HCT116 (cell line): ENCODE measurements around the gene TBCCD1. TPM values are rescaled to one million over a fixed set of nuclear protein-coding genes. Genes with fewer than 3 reads are reported as not detected.

Experiments used
- ATAC-seq: fragments of 200-7000 bp; cut with Tn5 transposase; 2 replicates; pipeline ENCODE4 v1.9.1; 2020; ENCODE audit warnings: mild to moderate bottlenecking, moderate library complexity
- BruUV-seq: library from RNA; stranded (reverse); fragments of 400-500 nt; replicated peaks from 2 replicates; lab custom pipeline; 2021; lab: Mats Ljungman, UMichigan
- CTCF ChIA-PET: fragments of 300-600 bp; sonication (Branson Sonifier 250); formaldehyde crosslinking; loops from one replicate; lab custom pipeline; 2021; ENCODE audit warnings: antibody characterized with exemption; lab: Charles Lee
- POLR2A ChIA-PET: fragments of 300-600, 350-600 bp; sonication (Branson Sonifier 250); formaldehyde crosslinking; loops from one replicate; lab custom pipeline; 2021; ENCODE audit warnings: antibody characterized with exemption; lab: Charles Lee
- RAD21 ChIA-PET, 2 experiments: fragments of 300-600 bp; sonication (Branson Sonifier 250); formaldehyde crosslinking; loops; one replicate each; lab custom pipeline; 2023; ENCODE audit warnings: low total read pairs in 2 of 2; ENCODE audit not compliant: uncharacterized antibody in 2 of 2, unreplicated experiment in 2 of 2, low non-redundant PET in 1 of 2; lab: Charles Lee
- DNase-seq: peaks from one replicate; pipeline ENCODE4 v3.0.0-alpha.2; 2010; ENCODE audit warnings: low read depth, low spot score
- H2AFZ ChIP-seq: fragments of 200-600 bp; shearing (Covaris generic), sonication (generic); 2 replicates; pipeline ENCODE4 v1.6.1; 2017; ENCODE audit warnings: low read depth, mixed run types, mixed read lengths, antibody characterized with exemption, low read length; ENCODE audit not compliant: poor library complexity, severe bottlenecking
- H3K27ac ChIP-seq: 2 replicates; pipeline ENCODE4 v1.5.1; 2012; ENCODE audit warnings: low read depth, low read length
- H3K27me3 ChIP-seq: fragments of 200-600 bp; sonication (generic); 2 replicates; pipeline ENCODE4 v1.6.1; 2016; ENCODE audit warnings: mixed run types, low read length, mixed read lengths; ENCODE audit not compliant: insufficient read depth
- H3K36me3 ChIP-seq, 2 experiments: fragments of 200-500 bp in 1 of 2; fragments of 200-600 bp in 1 of 2; sonication (Bioruptor generic) in 1 of 2; sonication (generic) in 1 of 2; 2 replicates each; pipeline versions ENCODE4 v1.5.1 to v1.6.1; 2014 to 2016; ENCODE audit warnings: low read length in 2 of 2, inconsistent platforms in 1 of 2, mixed read lengths in 1 of 2, mixed run types in 1 of 2; ENCODE audit not compliant: insufficient read depth in 2 of 2, control insufficient read depth in 1 of 2
- H3K4me1 ChIP-seq, 2 experiments: fragments of 200-600 bp in 1 of 2; sonication (generic) in 1 of 2; 2 replicates each; pipeline versions ENCODE4 v1.5.1 to v1.6.1; 2012 to 2017; ENCODE audit warnings: low read length in 2 of 2, inconsistent platforms in 1 of 2, mild to moderate bottlenecking in 1 of 2, mixed read lengths in 1 of 2, mixed run types in 1 of 2, moderate library complexity in 1 of 2; ENCODE audit not compliant: insufficient read depth in 2 of 2, control insufficient read depth in 1 of 2
- H3K4me2 ChIP-seq: fragments of 200-600 bp; sonication (generic); 2 replicates; pipeline ENCODE4 v1.6.1; 2017; ENCODE audit warnings: mixed run types, low read length, mixed read lengths
- H3K4me3 ChIP-seq, 2 experiments: fragments of 200-600 bp in 1 of 2; sonication (generic) in 1 of 2; replicated peaks in 1 of 2; 2 replicates each; pipeline ENCODE4 v1.5.1; 2011 to 2016; ENCODE audit warnings: low read length in 2 of 2, control low read depth in 1 of 2, low read depth in 1 of 2, mild to moderate bottlenecking in 1 of 2, mixed read lengths in 1 of 2, mixed run types in 1 of 2
- H3K79me2 ChIP-seq: fragments of 200-600 bp; sonication (generic); 2 replicates; pipeline ENCODE4 v1.6.1; 2017; ENCODE audit warnings: mild to moderate bottlenecking, mixed run types, low read length, moderate library complexity, mixed read lengths; ENCODE audit not compliant: insufficient read depth
- H3K9ac ChIP-seq: fragments of 200-600 bp; sonication (generic); 2 replicates; pipeline ENCODE4 v1.6.1; 2016; ENCODE audit warnings: low read length, mixed read lengths
- H3K9me2 ChIP-seq: fragments of 200-600 bp; sonication (generic), shearing (Covaris generic); 2 replicates; pipeline ENCODE4 v1.6.1; 2017; ENCODE audit warnings: mixed run types, mild to moderate bottlenecking, moderate library complexity; ENCODE audit not compliant: insufficient read depth
- H3K9me3 ChIP-seq, 2 experiments: fragments of 200-500 bp in 1 of 2; fragments of 200-600 bp in 1 of 2; sonication (Bioruptor generic) in 1 of 2; sonication (generic) in 1 of 2; 2 replicates each; pipeline ENCODE4 v1.6.1; 2014 to 2017; ENCODE audit warnings: low read length in 2 of 2, mixed read lengths in 2 of 2, inconsistent platforms in 1 of 2, low read depth in 1 of 2, mild to moderate bottlenecking in 1 of 2, mixed run types in 1 of 2, moderate library complexity in 1 of 2; ENCODE audit not compliant: control insufficient read depth in 1 of 2, insufficient read depth in 1 of 2
- H4K20me1 ChIP-seq: fragments of 200-600 bp; sonication (generic), shearing (Covaris generic); 2 replicates; pipeline ENCODE4 v1.6.1; 2017; ENCODE audit warnings: mixed run types, mild to moderate bottlenecking, moderate library complexity; ENCODE audit not compliant: insufficient read depth
- EGR1 ChIP-seq: IDR thresholded peaks from 2 replicates; pipeline ENCODE4 v1.6.1; 2012; ENCODE audit warnings: low read depth
- ELF1 ChIP-seq: IDR thresholded peaks from 2 replicates; pipeline ENCODE4 v1.6.1; 2012; ENCODE audit warnings: low read depth, borderline replicate concordance
- EZH2 ChIP-seq: fragments of 200-600 bp; sonication (generic); IDR thresholded peaks from 2 replicates; pipeline ENCODE4 v1.6.1; 2017; ENCODE audit warnings: antibody characterized with exemption, mixed run types
- EZH2phosphoT487 ChIP-seq: fragments of 200-600 bp; IDR thresholded peaks from 2 replicates; pipeline ENCODE4 v1.6.1; 2018; ENCODE audit warnings: antibody characterized with exemption, borderline replicate concordance
- FOSL1 ChIP-seq: IDR thresholded peaks from 2 replicates; pipeline ENCODE4 v1.6.1; 2012; ENCODE audit warnings: low read depth
- JUND ChIP-seq: IDR thresholded peaks from 2 replicates; pipeline ENCODE4 v1.6.1; 2012
- POLR2AphosphoS5 ChIP-seq: IDR thresholded peaks from 2 replicates; pipeline ENCODE4 v1.6.1; 2011; ENCODE audit warnings: mild to moderate bottlenecking, low read depth, low read length, moderate library complexity
- SP1 ChIP-seq: IDR thresholded peaks from 2 replicates; pipeline ENCODE4 v1.6.1; 2012; ENCODE audit warnings: low read depth
- SRF ChIP-seq: IDR thresholded peaks from 2 replicates; pipeline ENCODE4 v1.6.1; 2012; ENCODE audit warnings: low read depth
- TCF7L2 ChIP-seq: IDR thresholded peaks from 2 replicates; pipeline ENCODE4 v1.7.0; 2011; ENCODE audit warnings: borderline replicate concordance, inconsistent platforms; ENCODE audit not compliant: insufficient read depth, insufficient read length; ENCODE audit errors: extremely low read depth
- YY1 ChIP-seq: IDR thresholded peaks from 2 replicates; pipeline ENCODE4 v1.6.1; 2011; ENCODE audit warnings: low read length, low read depth, moderate library complexity, mild to moderate bottlenecking; ENCODE audit not compliant: insufficient replicate concordance; ENCODE audit errors: extremely low read depth
- ZNF274 ChIP-seq: fragments of 200-500 bp; sonication (Bioruptor generic); IDR thresholded peaks from 2 replicates; pipeline ENCODE4 v1.6.1; 2014; ENCODE audit warnings: mild to moderate bottlenecking, low read depth, low read length, inconsistent platforms
- intact Hi-C: fragments of 100-400 bp; cut with micrococcal nuclease; formaldehyde crosslinking; loops from 2 replicates; pipeline ENCODE4 v1.10.0; 2022
- total RNA-seq: library from RNA; stranded (reverse); gene quantifications from one replicate; pipeline ENCODE4 v1.2.1, GENCODE V29; 2021; ENCODE audit not compliant: unreplicated experiment
- TF ChIP-seq, protein P1 (sequence below): IDR thresholded peaks from 2 replicates; pipeline ENCODE4 v1.6.1; 2012; ENCODE audit warnings: low read depth
- TF ChIP-seq, protein P2 (sequence below): IDR thresholded peaks from 2 replicates; pipeline ENCODE4 v1.6.1; 2012

The TBCCD1 gene
- total RNA-seq, 1 experiment from 2014 or later: 16.8 TPM

DNA sequence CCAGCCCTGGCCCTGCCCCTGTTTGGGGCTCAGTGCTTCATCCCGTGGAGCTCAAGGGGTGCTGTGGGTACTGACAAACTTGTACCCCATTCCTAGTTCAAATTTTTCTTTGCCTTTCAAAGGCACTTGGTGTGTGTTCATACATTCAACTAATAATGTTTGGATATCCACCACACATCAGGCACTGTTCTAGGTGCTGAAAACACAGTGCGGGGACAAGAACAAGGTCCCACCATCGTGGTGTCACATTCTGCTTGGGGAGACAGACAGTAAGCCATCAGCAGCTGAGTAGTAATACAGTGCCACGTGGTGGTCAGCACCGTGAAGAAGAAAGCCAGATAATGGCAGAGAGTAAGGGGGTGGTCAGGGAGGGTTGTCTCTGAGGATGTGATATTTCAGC is 55.4 kb downstream of the TBCCD1 start:
- Histone ChIP-seq H3K36me3 (no peaks in the 10 kb centered on the region), H3K4me2 (no peak overlapping the region), H3K4me1 (no peaks in the 10 kb centered on the region), H3K27ac (no peak overlapping the region), H3K4me3 (no peak overlapping the region), H3K27me3 (peaks cover 32% of the 10 kb centered on the region), H4K20me1 (no peaks in the 10 kb centered on the region), H3K9ac (no peak overlapping the region), H3K9me2 (no peaks in the 10 kb centered on the region), H3K9me3 (no peaks in the 10 kb centered on the region), H2AFZ (no peak overlapping the region)
- BruUV-seq: no TSS peak
- intact Hi-C loops: no loop called here
- ChIA-PET CTCF (no interaction called here), RAD21 (no interaction called here), POLR2A (no interaction called here)
- no peak for ATAC-seq
- DNase-seq: no peak
- TF ChIP-seq ZNF274 (no peak), SRF (no peak), EZH2phosphoT487 (no peak)
- TF ChIP-seq, protein P1, sequence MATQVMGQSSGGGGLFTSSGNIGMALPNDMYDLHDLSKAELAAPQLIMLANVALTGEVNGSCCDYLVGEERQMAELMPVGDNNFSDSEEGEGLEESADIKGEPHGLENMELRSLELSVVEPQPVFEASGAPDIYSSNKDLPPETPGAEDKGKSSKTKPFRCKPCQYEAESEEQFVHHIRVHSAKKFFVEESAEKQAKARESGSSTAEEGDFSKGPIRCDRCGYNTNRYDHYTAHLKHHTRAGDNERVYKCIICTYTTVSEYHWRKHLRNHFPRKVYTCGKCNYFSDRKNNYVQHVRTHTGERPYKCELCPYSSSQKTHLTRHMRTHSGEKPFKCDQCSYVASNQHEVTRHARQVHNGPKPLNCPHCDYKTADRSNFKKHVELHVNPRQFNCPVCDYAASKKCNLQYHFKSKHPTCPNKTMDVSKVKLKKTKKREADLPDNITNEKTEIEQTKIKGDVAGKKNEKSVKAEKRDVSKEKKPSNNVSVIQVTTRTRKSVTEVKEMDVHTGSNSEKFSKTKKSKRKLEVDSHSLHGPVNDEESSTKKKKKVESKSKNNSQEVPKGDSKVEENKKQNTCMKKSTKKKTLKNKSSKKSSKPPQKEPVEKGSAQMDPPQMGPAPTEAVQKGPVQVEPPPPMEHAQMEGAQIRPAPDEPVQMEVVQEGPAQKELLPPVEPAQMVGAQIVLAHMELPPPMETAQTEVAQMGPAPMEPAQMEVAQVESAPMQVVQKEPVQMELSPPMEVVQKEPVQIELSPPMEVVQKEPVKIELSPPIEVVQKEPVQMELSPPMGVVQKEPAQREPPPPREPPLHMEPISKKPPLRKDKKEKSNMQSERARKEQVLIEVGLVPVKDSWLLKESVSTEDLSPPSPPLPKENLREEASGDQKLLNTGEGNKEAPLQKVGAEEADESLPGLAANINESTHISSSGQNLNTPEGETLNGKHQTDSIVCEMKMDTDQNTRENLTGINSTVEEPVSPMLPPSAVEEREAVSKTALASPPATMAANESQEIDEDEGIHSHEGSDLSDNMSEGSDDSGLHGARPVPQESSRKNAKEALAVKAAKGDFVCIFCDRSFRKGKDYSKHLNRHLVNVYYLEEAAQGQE: 0 out of 2 replicates have a peak, but pooled peaks have one; percentile 6
- TF ChIP-seq, all 23 proteins: peak for 1
- H3K79me2 ChIP-seq: no peaks in the 10 kb centered on the region

DNA sequence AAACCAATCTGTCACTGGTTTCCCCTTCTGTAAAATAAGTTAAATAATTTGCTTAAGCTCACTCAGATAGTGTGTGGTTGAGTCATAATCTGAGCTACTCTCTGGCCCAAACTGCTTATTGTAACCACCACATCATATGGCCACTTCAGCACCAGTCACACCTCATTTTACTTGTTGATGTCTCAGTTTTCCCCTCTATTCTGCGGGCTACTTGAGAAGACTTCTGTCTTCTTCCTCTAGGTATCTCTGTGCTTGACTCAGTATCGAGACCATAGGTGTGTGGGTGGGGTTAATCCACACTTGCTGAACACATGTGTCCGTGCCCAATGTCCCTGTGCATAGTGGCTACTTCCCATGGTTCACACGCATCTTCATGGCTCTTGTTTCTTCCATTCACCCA is 55.9 kb downstream of the TBCCD1 start:
- no peaks in the 10 kb centered on the region for H4K20me1 ChIP-seq
- no peak overlapping the region for H3K9ac ChIP-seq
- no peak for ATAC-seq
- no peaks in the 10 kb centered on the region for H3K79me2 ChIP-seq
- no peak overlapping the region for H3K4me2 ChIP-seq
- H3K4me3 ChIP-seq: no peak overlapping the region
- intact Hi-C loops: no loop called here
- ChIA-PET CTCF (no interaction called here), POLR2A (no interaction called here), RAD21 (no interaction called here)
- H3K36me3 ChIP-seq: no peaks in the 10 kb centered on the region
- no TSS peak for BruUV-seq
- no peak overlapping the region for H2AFZ ChIP-seq
- no peaks in the 10 kb centered on the region for H3K4me1 ChIP-seq
- H3K27ac ChIP-seq: no peak overlapping the region
- no peaks in the 10 kb centered on the region for H3K9me2 ChIP-seq
- H3K27me3 ChIP-seq: peaks cover 36% of the 10 kb centered on the region
- no peak for DNase-seq
- no peaks in the 10 kb centered on the region for H3K9me3 ChIP-seq
- TF ChIP-seq, protein P1: no peak
- no peak for TF ChIP-seq ELF1
- TF ChIP-seq SP1: no peak
- TF ChIP-seq FOSL1: no peak
- no peak for TF ChIP-seq EGR1
- no peak for TF ChIP-seq TCF7L2
- no peak for TF ChIP-seq EZH2
- TF ChIP-seq YY1: no peak
- TF ChIP-seq, protein P2, sequence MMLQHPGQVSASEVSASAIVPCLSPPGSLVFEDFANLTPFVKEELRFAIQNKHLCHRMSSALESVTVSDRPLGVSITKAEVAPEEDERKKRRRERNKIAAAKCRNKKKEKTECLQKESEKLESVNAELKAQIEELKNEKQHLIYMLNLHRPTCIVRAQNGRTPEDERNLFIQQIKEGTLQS: no peak
- no peak for TF ChIP-seq JUND
- no peak for TF ChIP-seq ZNF274
- no peak for TF ChIP-seq POLR2AphosphoS5
